IMR-90 (cell line): Measurements from ENCODE around the gene MKNK2. TPM values are rescaled to one million over a fixed set of nuclear protein-coding genes. Genes with fewer than 3 reads are reported as not detected.

ENCODE experiments used
- ATAC-seq: fragments of 200-7000 bp; cut with Tn5 transposase; 2 replicates; pipeline ENCODE4 v1.9.1; 2020; ENCODE audit warnings: low read depth, mild to moderate bottlenecking, moderate library complexity
- BruUV-seq: library from RNA; stranded (reverse); fragments of 400-500 nt; replicated peaks from 2 replicates; lab custom pipeline; 2021; lab: Mats Ljungman, UMichigan
- CTCF ChIA-PET: fragments of 300-600 bp; formaldehyde crosslinking; extraction: SDS; loops from one replicate; lab custom pipeline; 2021; ENCODE audit warnings: antibody characterized with exemption; lab: Yijun Ruan, JAX
- POLR2A ChIA-PET: fragments of 300-600 bp; sonication (Branson Sonifier 250); formaldehyde crosslinking; loops from one replicate; lab custom pipeline; 2022; ENCODE audit warnings: antibody characterized with exemption; ENCODE audit not compliant: unreplicated experiment; lab: Charles Lee
- DNase-seq: peaks from one replicate; pipeline ENCODE4 v3.0.0; 2013
- H2AFZ ChIP-seq: replicated peaks from 2 replicates; pipeline ENCODE3; 2013; ENCODE audit warnings: low read length, mild to moderate bottlenecking; ENCODE audit not compliant: poor library complexity
- H2AK5ac ChIP-seq: 2 replicates; pipeline ENCODE4 v1.6.1; 2013; ENCODE audit warnings: low read depth, low read length, inconsistent platforms
- H2AK9ac ChIP-seq: replicated peaks from 2 replicates; pipeline ENCODE3; 2013; ENCODE audit warnings: mild to moderate bottlenecking, low read depth, low read length, moderate library complexity; ENCODE audit not compliant: poor library complexity
- H2BK120ac ChIP-seq: 2 replicates; pipeline ENCODE4 v1.6.1; 2013; ENCODE audit warnings: low read depth, low read length, inconsistent platforms
- H2BK15ac ChIP-seq: 3 replicates; pipeline ENCODE4 v1.6.1; 2013; ENCODE audit warnings: low read depth, low read length, inconsistent platforms
- H2BK20ac ChIP-seq: 2 replicates; pipeline ENCODE4 v1.6.1; 2013; ENCODE audit warnings: low read depth, mild to moderate bottlenecking, inconsistent platforms, low read length, moderate library complexity
- H2BK5ac ChIP-seq: 2 replicates; pipeline ENCODE4 v1.6.1; 2013; ENCODE audit warnings: mild to moderate bottlenecking, low read depth, low read length, inconsistent platforms; ENCODE audit not compliant: poor library complexity, severe bottlenecking
- H3K14ac ChIP-seq: replicated peaks from 2 replicates; pipeline ENCODE4 v1.6.1; 2013; ENCODE audit warnings: low read depth, low read length, inconsistent platforms
- H3K18ac ChIP-seq: 2 replicates; pipeline ENCODE4 v1.6.1; 2013; ENCODE audit warnings: low read depth, low read length, control low read depth
- H3K23ac ChIP-seq: 2 replicates; pipeline ENCODE4 v1.6.1; 2013; ENCODE audit warnings: low read depth, low read length, inconsistent platforms
- H3K27ac ChIP-seq: 2 replicates; pipeline ENCODE4 v1.5.1; 2013; ENCODE audit warnings: mild to moderate bottlenecking, control low read depth, low read length; ENCODE audit not compliant: insufficient read depth
- H3K27me3 ChIP-seq: 2 replicates; pipeline ENCODE4 v1.6.1; 2013; ENCODE audit warnings: low read length; ENCODE audit not compliant: control insufficient read depth, insufficient read depth
- H3K36me3 ChIP-seq: 2 replicates; pipeline ENCODE4 v1.6.1; 2013; ENCODE audit warnings: low read length, mixed read lengths; ENCODE audit not compliant: control insufficient read depth, insufficient read depth
- H3K4ac ChIP-seq: 2 replicates; pipeline ENCODE4 v1.6.1; 2013; ENCODE audit warnings: low read depth, low read length, inconsistent platforms
- H3K4me1 ChIP-seq: 2 replicates; pipeline ENCODE4 v1.6.1; 2013; ENCODE audit warnings: low read length, mixed read lengths; ENCODE audit not compliant: control insufficient read depth, insufficient read depth
- H3K4me2 ChIP-seq: 2 replicates; pipeline ENCODE4 v1.6.1; 2013; ENCODE audit warnings: low read depth, mild to moderate bottlenecking, control low read depth, low read length, moderate library complexity
- H3K4me3 ChIP-seq: 2 replicates; pipeline ENCODE4 v1.5.1; 2013; ENCODE audit warnings: low read depth, mild to moderate bottlenecking, control low read depth, low read length, moderate library complexity; ENCODE audit not compliant: insufficient read depth
- H3K56ac ChIP-seq: 2 replicates; pipeline ENCODE4 v1.6.1; 2013; ENCODE audit warnings: low read length, inconsistent platforms; ENCODE audit not compliant: insufficient read depth; ENCODE audit errors: extremely low read depth
- H3K79me1 ChIP-seq, 2 experiments: 2 replicates each; pipeline ENCODE4 v1.6.1; 2013; ENCODE audit warnings: low read length in 2 of 2, inconsistent platforms in 1 of 2, low read depth in 1 of 2
- H3K9ac ChIP-seq: 2 replicates; pipeline ENCODE4 v1.6.1; 2013; ENCODE audit warnings: low read depth, low read length, control low read depth
- H3K9me1 ChIP-seq: 2 replicates; pipeline ENCODE4 v1.6.1; 2013; ENCODE audit warnings: low read length, inconsistent platforms; ENCODE audit not compliant: insufficient read depth
- H3K9me3 ChIP-seq: 2 replicates; pipeline ENCODE4 v1.6.1; 2013; ENCODE audit warnings: low read length; ENCODE audit not compliant: control insufficient read depth, insufficient read depth
- H4K20me1 ChIP-seq: 2 replicates; pipeline ENCODE4 v1.6.1; 2013; ENCODE audit warnings: low read length, inconsistent platforms; ENCODE audit not compliant: insufficient read depth
- H4K5ac ChIP-seq: 2 replicates; pipeline ENCODE4 v1.6.1; 2013; ENCODE audit warnings: mild to moderate bottlenecking, low read depth, low read length, control low read depth
- H4K8ac ChIP-seq, 2 experiments: 2 replicates each; pipeline ENCODE4 v1.6.1; 2013; ENCODE audit warnings: low read depth in 2 of 2, low read length in 2 of 2, control low read depth in 1 of 2, inconsistent platforms in 1 of 2
- H4K91ac ChIP-seq: 2 replicates; pipeline ENCODE4 v1.6.1; 2013; ENCODE audit warnings: low read depth, low read length, inconsistent platforms; ENCODE audit not compliant: insufficient read depth
- CHD1 ChIP-seq: IDR thresholded peaks from 2 replicates; pipeline ENCODE4 v1.6.1; 2012; ENCODE audit warnings: low read depth, low read length, improper control_type of control experiment
- MAZ ChIP-seq: IDR thresholded peaks from 2 replicates; pipeline ENCODE4 v1.6.1; 2012; ENCODE audit warnings: low read depth, mild to moderate bottlenecking, low read length, improper control_type of control experiment, moderate library complexity, borderline replicate concordance
- POLR2A ChIP-seq: IDR thresholded peaks from 2 replicates; pipeline ENCODE4 v1.6.1; 2012; ENCODE audit warnings: mild to moderate bottlenecking, low read depth, low read length
- SMC3 ChIP-seq: fragments of 150-350 bp; IDR thresholded peaks from 2 replicates; pipeline ENCODE4 v1.6.1; 2016; ENCODE audit warnings: low read depth, mild to moderate bottlenecking, antibody characterized with exemption, low read length, moderate library complexity
- WGBS, 2 experiments: methylation state at CpG; one replicate each; pipeline versions ENCODE4 v1.1.5 to v1.1.7; 2013; ENCODE audit warnings: missing lambda C conversion rate in 2 of 2; ENCODE audit not compliant: insufficient read length in 1 of 2; ENCODE audit errors: extremely low coverage in 2 of 2; 5-methylcytosine and 5-hydroxymethylcytosine counted together
- dilution Hi-C: fragments of 300-500 bp; cut with HindIII; formaldehyde crosslinking; loops from one replicate; pipeline ENCODE4 v1.14.3; 2018; ENCODE audit warnings: low sequenced_read_pairs; ENCODE audit not compliant: unreplicated experiment
- in situ Hi-C: fragments of 300-500 bp; cut with MboI; formaldehyde crosslinking; loops from 3 replicates; pipeline ENCODE4 v1.14.3; 2019; ENCODE audit warnings: low sequenced_read_pairs, inconsistent platforms, mixed read lengths
- intact Hi-C: fragments of 100-400 bp; cut with micrococcal nuclease; formaldehyde crosslinking; loops from 2 replicates; pipeline ENCODE4 v1.10.0; 2022
- polyA plus RNA-seq, 3 experiments: library from polyadenylated mRNA; depleted of rRNA; stranded (reverse); fragments of >200 nt; gene quantifications; 2 replicates each; pipeline ENCODE4 v1.2.3, GENCODE V29; 2012; ENCODE audit warnings: low replicate concordance in 1 of 3
- total RNA-seq: library from RNA; depleted of rRNA; stranded (reverse); fragments of >200 nt; gene quantifications from 2 replicates; pipeline ENCODE4 v1.2.3, GENCODE V29; 2012

The MKNK2 gene
- total and polyA plus RNA-seq, 2 of the 4 experiments (the other 2 are of a cell fraction): 21.9 to 31.8 TPM

DNA sequence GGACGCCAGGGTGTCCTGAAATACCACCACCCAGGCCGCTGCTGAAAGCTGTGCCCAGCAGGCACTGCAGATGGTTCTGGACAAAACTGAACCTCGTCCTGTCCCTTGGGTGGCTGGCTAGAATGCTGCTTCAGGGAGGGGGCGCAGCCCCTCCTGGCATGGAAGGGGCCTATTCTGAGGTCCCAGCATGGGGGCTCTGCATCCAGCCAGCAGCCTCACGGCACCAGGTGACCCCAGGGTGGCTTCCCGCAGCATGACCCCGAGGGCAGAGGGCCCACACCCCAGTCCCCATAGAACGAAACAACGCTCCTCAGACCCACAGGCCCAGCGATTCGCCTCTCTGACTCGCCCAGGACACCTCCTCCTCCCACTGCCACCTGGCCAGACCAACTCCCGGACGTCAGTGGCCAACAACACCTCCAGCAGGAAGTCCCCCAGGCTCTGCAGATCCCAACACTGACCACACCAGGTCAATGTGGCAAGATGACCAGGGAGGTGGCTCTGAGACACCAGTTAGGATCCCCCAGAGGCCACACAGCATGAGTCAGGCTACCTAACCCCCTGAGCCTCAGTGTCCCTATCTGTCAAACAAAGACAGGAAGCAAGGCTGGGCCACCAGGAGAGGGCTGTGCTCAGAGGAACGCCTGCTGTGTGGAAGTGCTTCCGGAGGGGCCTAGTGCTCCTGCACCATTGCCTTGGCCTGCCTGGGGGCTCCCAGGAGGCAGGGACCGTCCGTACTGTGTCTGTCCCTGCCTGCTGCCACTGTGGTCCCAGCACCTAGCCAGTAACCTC lies 6.1 kb downstream of the MKNK2 start (continued):
- no peak for TF ChIP-seq CHD1

DNA sequence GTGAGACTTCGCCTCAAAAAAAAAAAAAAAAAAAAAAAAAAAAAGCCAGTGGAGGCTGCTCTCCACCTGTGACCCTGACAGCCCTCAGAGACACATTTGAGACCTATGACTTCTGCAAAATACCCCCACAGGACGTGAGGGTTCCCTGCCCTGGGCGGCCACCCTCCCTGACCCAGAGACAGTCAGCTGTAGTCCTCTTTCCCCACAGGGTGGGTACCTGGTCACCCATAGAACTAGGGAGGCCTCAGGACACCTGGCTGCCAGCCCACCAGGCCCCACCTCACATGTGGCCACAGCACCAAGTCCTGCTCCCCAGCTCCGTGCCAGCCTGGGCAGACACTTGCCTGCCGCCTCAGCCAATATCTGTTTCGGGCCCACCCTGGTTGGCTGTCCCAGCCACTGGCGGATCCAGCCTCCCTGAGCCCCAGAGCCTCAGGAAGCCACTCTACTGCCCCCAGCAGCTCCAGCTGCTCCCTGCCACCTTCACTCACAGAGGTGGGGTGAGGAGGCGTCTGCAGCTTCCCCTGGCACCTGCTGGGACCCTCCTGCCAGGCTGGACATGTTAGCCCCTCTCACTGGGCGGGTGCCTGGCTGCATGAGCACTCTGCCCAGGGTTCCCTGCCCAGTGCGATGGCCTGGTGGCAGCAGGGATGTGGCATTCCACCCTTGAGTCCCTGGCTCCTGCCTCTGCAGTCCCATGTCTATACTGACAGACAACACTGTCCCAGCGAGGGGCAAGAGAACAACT lies 6.9 kb downstream of the MKNK2 start:
- Histone ChIP-seq H2BK20ac (no peak overlapping the region), H2AFZ (peak overlapping the region; percentile 32), H3K36me3 (peaks cover 52% of the 10 kb centered on the region), H3K4me3 (no peak overlapping the region), H3K23ac (no peak overlapping the region), H4K8ac (no peak overlapping the region), H3K9ac (no peak overlapping the region), H3K27me3 (no peaks in the 10 kb centered on the region), H3K27ac (no peak overlapping the region), H4K5ac (no peak overlapping the region), H2BK120ac (no peak overlapping the region), H2BK5ac (no peak overlapping the region), H4K91ac (no peak overlapping the region), H3K9me3 (no peaks in the 10 kb centered on the region), H3K56ac (no peak overlapping the region), H3K18ac (no peak overlapping the region), H3K4me2 (no peak overlapping the region), H3K4ac (no peak overlapping the region), H3K14ac (no peak overlapping the region), H2AK9ac (peak overlapping the region; percentile 37), H4K20me1 (peaks cover 48% of the 10 kb centered on the region), H2AK5ac (no peak overlapping the region; the same call in 1 of the 2 replicates), H3K79me1 (peaks cover 5 to 58% of the 10 kb centered on the region in 2 experiments; a peak in 3 of 4 replicates), H2BK15ac (no peak overlapping the region), H3K9me1 (0 out of 2 replicates have a peak, but pooled peaks cover 4% of the 10 kb centered on the region), H3K4me1 (peaks cover 27% of the 10 kb centered on the region)
- no peak for DNase-seq
- intact Hi-C loops (no loop called here), dilution Hi-C loops (no loop called here), in situ Hi-C loops (no loop called here)
- BruUV-seq: no TSS peak
- TF ChIP-seq POLR2A (no peak), SMC3 (no peak), MAZ (no peak)
- WGBS, 2 experiments: 89% methylated on average over 3 of the region's 11 CpGs; no CpG with 5 or more reads in 1 of the 2 experiments
- ATAC-seq: no peak
- ChIA-PET POLR2A (no interaction called here), CTCF (no interaction called here)
